OCI-LY3 (cell line): Measurements from ENCODE around the gene GSG1.

Source experiments
- H2AFZ ChIP-seq: fragments of 200-600, 300-600 bp; shearing (Covaris generic); 2 replicates; pipeline ENCODE4 v1.6.0; 2014; ENCODE audit warnings: antibody characterized with exemption, low read depth, low read length
- H3K27ac ChIP-seq: fragments of 200-600, 300-600 bp; sonication (generic); 2 replicates; pipeline ENCODE4 v1.5.1; 2014; ENCODE audit warnings: mild to moderate bottlenecking, low read length, moderate library complexity, mixed read lengths
- H3K27me3 ChIP-seq: fragments of 200-600, 300-600 bp; sonication (generic); 2 replicates; pipeline ENCODE4 v1.6.1; 2014; ENCODE audit warnings: low read depth, low read length, mixed read lengths
- H3K36me3 ChIP-seq: fragments of 200-600, 300-600 bp; sonication (generic); replicated peaks from 2 replicates; pipeline ENCODE3; 2014; ENCODE audit warnings: low read depth, low read length, mixed read lengths
- H3K4me1 ChIP-seq: fragments of 300-600, 200-600 bp; sonication (generic); 2 replicates; pipeline ENCODE4 v1.6.1; 2014; ENCODE audit warnings: low read length, mixed read lengths
- H3K4me2 ChIP-seq: fragments of 200-600, 300-600 bp; sonication (generic); 2 replicates; pipeline ENCODE4 v1.6.1; 2014; ENCODE audit warnings: low read length, mixed read lengths
- H3K4me3 ChIP-seq: fragments of 300-600, 200-600 bp; sonication (generic); 2 replicates; pipeline ENCODE4 v1.5.1; 2014; ENCODE audit warnings: antibody characterized with exemption, mild to moderate bottlenecking, low read length, moderate library complexity
- H3K79me2 ChIP-seq: fragments of 300-600, 200-600 bp; shearing (Covaris generic); 2 replicates; pipeline ENCODE4 v1.6.1; 2014; ENCODE audit warnings: mild to moderate bottlenecking, low read length, mixed read lengths
- H3K9ac ChIP-seq: fragments of 300-600, 200-600 bp; shearing (Covaris generic); 2 replicates; pipeline ENCODE4 v1.6.0; 2014; ENCODE audit warnings: mild to moderate bottlenecking, low read length, moderate library complexity
- H3K9me3 ChIP-seq: fragments of 200-600, 300-600 bp; shearing (Covaris generic); 2 replicates; pipeline ENCODE4 v1.6.1; 2014; ENCODE audit warnings: low read length, mixed read lengths; ENCODE audit not compliant: insufficient read depth
- H4K20me1 ChIP-seq: fragments of 200-600, 300-600 bp; sonication (generic); 2 replicates; pipeline ENCODE4 v1.6.1; 2016; ENCODE audit warnings: low read length, mixed read lengths; ENCODE audit not compliant: insufficient read depth
- EZH2phosphoT487 ChIP-seq: fragments of 200-600 bp; shearing (Covaris generic); IDR thresholded peaks from 2 replicates; pipeline ENCODE4 v1.6.1; 2018; ENCODE audit warnings: antibody characterized with exemption, mixed run types, low read depth
- TF ChIP-seq, protein P1 (sequence below): fragments of 200-600, 300-600 bp; sonication (generic); IDR thresholded peaks from 2 replicates; pipeline ENCODE4 v1.5.1; 2014; ENCODE audit warnings: antibody characterized with exemption, low read length, low read depth

Gene GSG1

DNA sequence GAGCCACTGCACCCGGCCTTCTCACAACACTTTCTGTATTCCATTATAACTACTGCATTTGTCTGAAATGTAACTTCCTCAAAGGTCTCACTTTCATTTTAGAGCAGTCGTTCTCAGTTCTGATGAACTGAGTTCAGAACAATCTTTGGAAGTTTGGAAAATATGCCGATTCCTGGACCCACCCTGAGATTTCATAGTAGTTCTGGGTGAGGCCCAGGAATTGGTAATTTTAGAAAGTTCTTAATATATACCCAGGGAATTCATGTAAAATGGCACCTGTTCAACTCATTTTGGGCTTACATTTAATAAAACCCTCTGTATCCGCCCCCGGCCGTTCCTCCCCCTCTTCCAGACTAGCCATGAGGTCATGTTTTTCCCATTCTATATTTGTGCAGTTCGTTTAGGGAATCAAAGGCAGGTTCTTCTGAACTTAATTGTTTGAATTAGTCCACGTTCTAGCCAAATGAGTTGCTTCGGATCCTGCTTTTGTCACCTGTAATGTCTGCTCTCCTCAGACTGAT lies 5.9 kb downstream of the GSG1 start:
- peak overlapping the region; percentile 80 for H3K4me3 ChIP-seq
- H3K79me2 ChIP-seq: no peaks in the 10 kb centered on the region
- peak overlapping the region; percentile 47 for H3K9ac ChIP-seq
- H3K4me1 ChIP-seq: peaks cover 46% of the 10 kb centered on the region
- TF ChIP-seq EZH2phosphoT487: no peak
- TF ChIP-seq, protein P1, sequence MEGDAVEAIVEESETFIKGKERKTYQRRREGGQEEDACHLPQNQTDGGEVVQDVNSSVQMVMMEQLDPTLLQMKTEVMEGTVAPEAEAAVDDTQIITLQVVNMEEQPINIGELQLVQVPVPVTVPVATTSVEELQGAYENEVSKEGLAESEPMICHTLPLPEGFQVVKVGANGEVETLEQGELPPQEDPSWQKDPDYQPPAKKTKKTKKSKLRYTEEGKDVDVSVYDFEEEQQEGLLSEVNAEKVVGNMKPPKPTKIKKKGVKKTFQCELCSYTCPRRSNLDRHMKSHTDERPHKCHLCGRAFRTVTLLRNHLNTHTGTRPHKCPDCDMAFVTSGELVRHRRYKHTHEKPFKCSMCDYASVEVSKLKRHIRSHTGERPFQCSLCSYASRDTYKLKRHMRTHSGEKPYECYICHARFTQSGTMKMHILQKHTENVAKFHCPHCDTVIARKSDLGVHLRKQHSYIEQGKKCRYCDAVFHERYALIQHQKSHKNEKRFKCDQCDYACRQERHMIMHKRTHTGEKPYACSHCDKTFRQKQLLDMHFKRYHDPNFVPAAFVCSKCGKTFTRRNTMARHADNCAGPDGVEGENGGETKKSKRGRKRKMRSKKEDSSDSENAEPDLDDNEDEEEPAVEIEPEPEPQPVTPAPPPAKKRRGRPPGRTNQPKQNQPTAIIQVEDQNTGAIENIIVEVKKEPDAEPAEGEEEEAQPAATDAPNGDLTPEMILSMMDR: no peak
- H3K4me2 ChIP-seq: peak overlapping the region; percentile 98
- H3K9me3 ChIP-seq: no peaks in the 10 kb centered on the region
- no peak overlapping the region for H3K27ac ChIP-seq
- no peaks in the 10 kb centered on the region for H3K36me3 ChIP-seq
- peaks cover 64% of the 10 kb centered on the region for H3K27me3 ChIP-seq
- H4K20me1 ChIP-seq: peaks cover 13% of the 10 kb centered on the region
- H2AFZ ChIP-seq: peak overlapping the region; percentile 93

GRCh38 chr12:13095266-13095995 lies 8.0 kb downstream of the GSG1 start:
- TF ChIP-seq, protein P1: no peak
- no peak for TF ChIP-seq EZH2phosphoT487
- no peak overlapping the region for H3K27ac ChIP-seq
- H3K4me2 ChIP-seq: peak overlapping the region; percentile 53

GRCh38 chr12:13094367-13094766 lies 9.1 kb downstream of the GSG1 start:
- Histone ChIP-seq H3K27me3 (peaks cover 61% of the 10 kb centered on the region), H3K9me3 (no peaks in the 10 kb centered on the region), H4K20me1 (peaks cover 20% of the 10 kb centered on the region), H3K4me3 (peak overlapping the region; percentile 11), H3K4me1 (peaks cover 69% of the 10 kb centered on the region), H3K79me2 (no peaks in the 10 kb centered on the region), H3K4me2 (peak overlapping the region; percentile 53), H2AFZ (no peak overlapping the region), H3K27ac (no peak overlapping the region), H3K9ac (no peak overlapping the region), H3K36me3 (no peaks in the 10 kb centered on the region)
- TF ChIP-seq EZH2phosphoT487: peak; percentile 69; the same call in 1 of the 2 replicates
- TF ChIP-seq, protein P1: no peak

More at GRCh38 chr12:13095266-13095995, 8.0 kb downstream of the GSG1 start:
- Histone ChIP-seq H3K79me2 (no peaks in the 10 kb centered on the region), H3K36me3 (no peaks in the 10 kb centered on the region), H3K9me3 (no peaks in the 10 kb centered on the region), H3K9ac (no peak overlapping the region), H4K20me1 (peaks cover 15% of the 10 kb centered on the region), H3K4me3 (no peak overlapping the region), H3K4me1 (peaks cover 59% of the 10 kb centered on the region), H2AFZ (no peak overlapping the region), H3K27me3 (peaks cover 67% of the 10 kb centered on the region)

GRCh38 chr12:13093848-13094220 lies 9.6 kb downstream of the GSG1 start:
- TF ChIP-seq, protein P1: no peak
- TF ChIP-seq EZH2phosphoT487: no peak
- peak overlapping the region; percentile 53 for H3K4me2 ChIP-seq
- H3K4me3 ChIP-seq: no peak overlapping the region
- peaks cover 20% of the 10 kb centered on the region for H4K20me1 ChIP-seq
- H3K9me3 ChIP-seq: no peaks in the 10 kb centered on the region
- peaks cover 61% of the 10 kb centered on the region for H3K27me3 ChIP-seq
- H3K9ac ChIP-seq: no peak overlapping the region
- H3K4me1 ChIP-seq: peaks cover 65% of the 10 kb centered on the region
- H3K27ac ChIP-seq: no peak overlapping the region
- H3K36me3 ChIP-seq: no peaks in the 10 kb centered on the region
- H3K79me2 ChIP-seq: no peaks in the 10 kb centered on the region
- H2AFZ ChIP-seq: no peak overlapping the region
